CD4-positive, alpha-beta T cell treated with Interleukin-4 for 4 hours (primary cell): ENCODE data around the gene WDTC1.
"Not testable (repeated sequence)": the region's sequence is repeated elsewhere in the genome, so short reads cannot be mapped to it uniquely, and the experiment has no call there.

ENCODE experiments used
- DNase-seq: peaks from one replicate; pipeline ENCODE4 v3.0.0-alpha.2; 2020

Gene WDTC1

DNA sequence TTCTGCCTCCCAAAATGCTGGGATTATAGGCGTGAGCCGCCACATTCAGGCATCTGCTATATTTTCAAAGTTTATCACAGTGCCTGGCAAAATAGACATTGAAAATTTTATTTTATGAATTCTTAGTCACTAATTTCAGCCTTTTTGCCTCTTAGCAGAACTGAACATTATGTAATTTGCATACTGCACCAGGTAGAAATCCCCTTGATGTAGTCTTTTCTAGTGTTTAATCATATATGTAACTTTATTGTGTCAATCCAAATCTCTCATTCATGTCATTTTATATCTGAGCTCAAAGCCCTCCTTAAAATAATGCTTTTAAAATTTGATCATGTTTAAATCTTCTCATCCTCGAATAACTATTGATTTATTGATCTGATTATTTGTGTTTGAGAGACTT, 19.2 kb downstream of the WDTC1 start:
- DNase-seq, result no peak

GRCh38 chr1:27255136-27255535, 20.7 kb downstream of the WDTC1 start:
- DNase-seq, result no peak

- no peak for DNase-seq
Measured at GRCh38 chr1:27257155-27257554, 22.7 kb downstream of the WDTC1 start.

DNA sequence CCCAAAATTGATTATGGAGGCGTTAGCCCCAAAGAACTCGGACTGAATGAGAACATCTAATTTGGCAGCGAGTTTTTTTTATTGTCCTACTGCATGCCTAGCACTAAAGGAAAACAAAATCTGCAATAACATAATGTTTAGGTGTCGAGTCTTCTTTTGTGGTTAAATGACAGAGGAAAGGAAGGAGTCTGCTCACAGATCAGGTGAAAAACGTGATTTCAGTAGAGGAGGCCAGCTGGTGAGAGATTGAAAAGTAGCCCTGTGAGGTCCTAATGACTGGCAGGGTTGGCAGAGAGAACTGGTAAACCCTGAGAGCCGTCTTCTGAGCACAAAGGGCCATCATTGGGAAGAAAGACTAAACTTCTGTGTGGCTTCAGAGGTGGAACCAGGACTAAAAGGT, 24.2 kb downstream of the WDTC1 start:
- no peak for DNase-seq

DNA sequence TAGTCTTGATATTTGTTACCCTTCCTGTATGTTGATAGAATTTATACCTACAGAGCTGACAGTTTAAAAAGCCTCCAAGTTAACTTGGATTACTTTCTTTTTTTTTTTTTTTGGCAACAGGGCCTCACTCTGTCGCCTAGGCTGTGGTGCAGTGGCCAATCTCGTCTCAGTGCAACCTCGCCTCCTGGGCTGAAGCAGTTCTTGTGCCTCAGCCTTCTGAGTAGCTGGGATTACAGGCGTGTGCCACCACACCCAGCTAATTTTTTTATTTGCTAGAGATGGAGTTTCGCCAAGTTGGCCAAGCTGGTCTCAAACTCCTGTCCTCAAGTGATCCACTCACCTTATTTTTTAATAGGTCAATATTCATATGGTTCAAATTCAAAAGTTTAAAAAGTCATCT, 32.7 kb downstream of the WDTC1 start:
- no peak for DNase-seq

DNA sequence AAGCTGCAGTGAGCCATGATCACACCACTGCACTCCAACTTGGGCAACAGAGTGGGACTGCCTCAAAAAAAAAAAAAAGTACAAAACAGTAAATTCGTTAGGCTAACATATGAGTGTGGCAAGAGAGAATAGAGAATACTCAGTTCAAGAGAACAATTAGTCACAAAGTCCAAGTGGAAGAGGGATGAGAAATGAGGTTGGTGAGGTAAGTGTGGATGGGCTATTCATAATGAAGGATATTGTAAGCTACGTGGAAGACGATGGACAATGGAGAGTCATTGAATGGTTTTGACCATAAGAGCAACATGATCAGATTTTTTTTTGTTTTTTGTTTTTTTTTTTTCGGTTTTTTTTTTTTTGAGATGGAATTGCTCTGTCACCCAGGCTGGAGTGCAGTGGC, 34.8 kb downstream of the WDTC1 start:
- no peak for DNase-seq

DNA sequence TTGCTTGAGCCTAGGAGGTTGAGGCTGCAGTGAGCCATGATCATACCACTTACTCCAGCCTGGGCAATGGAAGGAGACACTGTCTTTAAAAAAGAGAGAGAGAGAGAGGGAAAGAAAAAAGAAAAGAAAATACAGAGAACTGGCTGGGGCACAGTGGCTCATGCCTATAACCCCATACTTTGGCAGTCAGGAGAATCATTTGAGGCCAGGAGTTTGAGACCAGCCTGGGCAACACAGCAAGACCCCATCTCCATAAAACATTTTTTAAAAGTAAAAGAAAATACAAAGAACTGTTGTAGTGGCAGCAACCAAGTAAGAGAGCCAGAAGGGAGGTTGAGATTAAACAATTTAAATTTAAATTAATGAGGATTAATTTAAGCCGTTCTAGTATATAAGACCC, 39.8 kb downstream of the WDTC1 start:
- DNase-seq, result no peak

GRCh38 chr1:27275696-27276095, 41.3 kb downstream of the WDTC1 start:
- DNase-seq, result no peak

- peak; percentile 83 for DNase-seq
Measured at GRCh38 chr1:27284425-27285273, 50.2 kb downstream of the WDTC1 start.

GRCh38 chr1:27285274-27285660, 50.8 kb downstream of the WDTC1 start:
- DNase-seq, result no peak

- not testable (repeated sequence) for DNase-seq
Measured at GRCh38 chr1:27285821-27286220, 51.4 kb downstream of the WDTC1 start.

- not testable (repeated sequence) for DNase-seq
Measured at GRCh38 chr1:27289125-27289524, 54.7 kb downstream of the WDTC1 start.

GRCh38 chr1:27290581-27290980, 56.1 kb downstream of the WDTC1 start:
- DNase-seq, result no peak

GRCh38 chr1:27292106-27292505, 57.7 kb downstream of the WDTC1 start:
- DNase-seq, result no peak

DNA sequence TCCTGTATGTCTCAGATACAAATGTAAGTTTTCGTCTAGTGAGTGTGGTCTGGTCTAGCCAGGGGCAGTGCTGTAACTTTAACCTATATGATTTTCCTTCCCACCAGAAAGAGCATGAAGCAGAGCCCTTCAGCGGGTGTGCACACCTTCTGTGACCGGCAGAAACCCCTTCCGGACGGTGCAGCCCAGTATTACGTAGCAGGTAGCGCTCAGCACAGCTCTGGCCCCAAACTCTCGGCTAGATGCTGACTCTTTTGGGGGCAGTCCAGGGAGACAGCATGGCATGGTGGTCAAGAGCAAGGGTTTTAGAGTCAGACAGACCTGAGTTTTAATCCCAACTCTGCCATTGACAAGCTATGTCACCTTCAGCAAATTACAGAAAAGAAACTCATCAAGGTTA, 59.5 kb downstream of the WDTC1 start:
- no peak for DNase-seq

- DNase-seq, result peak; percentile 43
Measured at GRCh38 chr1:27296773-27297291, 62.4 kb downstream of the WDTC1 start.

DNA sequence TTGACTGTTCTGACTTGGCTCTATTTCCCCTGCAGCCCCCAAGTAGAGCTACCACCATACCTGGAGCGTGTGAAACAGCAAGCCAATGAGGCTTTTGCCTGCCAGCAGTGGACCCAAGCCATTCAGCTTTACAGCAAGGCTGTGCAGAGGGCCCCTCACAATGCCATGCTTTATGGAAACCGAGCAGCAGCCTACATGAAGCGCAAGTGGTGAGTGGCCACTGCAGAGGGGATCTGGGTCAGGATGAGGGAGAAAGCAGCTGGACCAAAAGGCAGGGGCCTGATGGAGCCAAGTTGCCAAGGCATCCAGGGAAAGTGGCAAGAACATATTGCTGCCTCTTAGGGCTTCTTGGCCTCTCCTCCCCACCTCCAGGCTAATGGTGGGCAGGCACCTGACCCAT, 63.5 kb downstream of the WDTC1 start:
- DNase-seq, result no peak

DNA sequence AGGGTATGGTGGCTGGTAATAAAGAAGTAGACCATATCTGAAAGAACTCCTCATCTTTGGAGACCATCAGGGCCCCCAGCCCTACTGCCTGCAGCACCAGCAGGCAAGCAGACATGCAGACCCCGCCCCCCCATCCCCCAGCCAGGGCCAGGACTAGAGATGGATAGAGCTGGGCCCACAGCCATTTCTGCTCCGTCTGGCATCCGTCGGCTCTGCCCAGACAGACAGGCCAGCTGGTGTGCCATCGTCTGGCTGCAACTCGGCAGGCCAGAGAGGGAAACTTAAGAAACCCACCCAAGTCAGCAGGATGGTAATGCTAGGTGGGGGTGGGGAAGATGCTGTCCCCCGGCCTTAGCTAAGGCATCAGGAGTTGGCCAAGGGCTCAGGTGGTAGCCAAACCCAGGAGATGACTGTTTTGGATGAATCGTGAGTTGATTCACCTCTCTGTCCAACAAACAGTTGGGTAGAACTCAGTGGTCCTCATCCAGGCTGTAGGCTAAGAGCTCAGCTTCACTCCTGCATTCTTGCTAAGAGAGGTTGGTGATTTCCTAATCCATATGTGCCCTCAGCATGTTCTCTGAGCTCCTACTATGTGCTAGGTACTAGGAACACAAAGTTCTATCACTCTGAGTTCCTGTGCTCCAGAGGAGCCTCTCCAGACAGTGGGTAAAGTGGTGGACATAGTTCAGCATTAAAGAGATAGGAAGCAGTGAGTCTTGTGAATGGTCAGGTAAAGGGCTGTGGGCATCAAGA, 64.4 kb downstream of the WDTC1 start:
- DNase-seq, result no peak

DNA sequence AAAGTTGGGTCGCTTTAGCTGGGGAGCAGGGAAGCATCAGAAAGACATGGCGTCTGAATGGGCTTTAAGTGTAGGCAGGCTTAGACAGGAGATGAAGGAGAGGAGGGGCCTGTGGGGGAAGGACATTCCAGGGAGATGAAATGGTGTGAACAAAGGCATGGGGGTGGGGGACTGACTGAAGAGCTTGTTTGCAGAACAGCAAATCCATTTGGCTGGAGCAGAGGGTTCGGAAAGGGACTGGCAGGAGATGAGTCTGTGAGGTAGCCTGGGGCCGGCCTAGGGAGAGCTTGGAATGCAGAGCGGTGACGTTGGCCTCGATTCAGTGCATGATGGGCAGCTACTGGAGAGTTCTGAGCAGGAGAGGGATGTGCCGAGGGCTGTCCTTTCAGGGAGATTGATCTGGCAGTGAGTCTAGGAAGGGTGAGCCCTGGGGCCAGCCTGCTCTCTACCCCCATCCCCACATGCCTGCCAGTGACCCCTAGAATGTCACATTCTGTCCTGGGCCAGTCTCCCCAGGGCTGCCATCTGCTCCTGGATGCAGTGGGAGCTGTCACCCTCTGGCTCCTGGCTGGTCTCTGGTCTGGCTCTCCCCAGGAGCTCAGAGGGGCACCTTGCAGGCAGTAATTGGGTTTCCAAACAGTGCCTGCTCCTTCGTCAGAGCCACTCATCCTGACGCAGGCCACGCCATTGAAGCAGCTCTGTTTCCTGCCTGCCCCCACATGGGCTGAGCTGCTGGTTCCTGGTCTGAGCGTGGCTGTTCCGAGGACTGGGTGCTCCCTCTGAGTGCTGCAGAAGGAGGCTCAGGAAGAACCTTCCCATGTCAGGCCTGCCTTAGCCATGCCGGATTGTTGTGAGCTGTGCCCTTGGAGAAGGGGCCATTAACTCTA, 65.2 kb downstream of the WDTC1 start:
- DNase-seq, result no peak

DNA sequence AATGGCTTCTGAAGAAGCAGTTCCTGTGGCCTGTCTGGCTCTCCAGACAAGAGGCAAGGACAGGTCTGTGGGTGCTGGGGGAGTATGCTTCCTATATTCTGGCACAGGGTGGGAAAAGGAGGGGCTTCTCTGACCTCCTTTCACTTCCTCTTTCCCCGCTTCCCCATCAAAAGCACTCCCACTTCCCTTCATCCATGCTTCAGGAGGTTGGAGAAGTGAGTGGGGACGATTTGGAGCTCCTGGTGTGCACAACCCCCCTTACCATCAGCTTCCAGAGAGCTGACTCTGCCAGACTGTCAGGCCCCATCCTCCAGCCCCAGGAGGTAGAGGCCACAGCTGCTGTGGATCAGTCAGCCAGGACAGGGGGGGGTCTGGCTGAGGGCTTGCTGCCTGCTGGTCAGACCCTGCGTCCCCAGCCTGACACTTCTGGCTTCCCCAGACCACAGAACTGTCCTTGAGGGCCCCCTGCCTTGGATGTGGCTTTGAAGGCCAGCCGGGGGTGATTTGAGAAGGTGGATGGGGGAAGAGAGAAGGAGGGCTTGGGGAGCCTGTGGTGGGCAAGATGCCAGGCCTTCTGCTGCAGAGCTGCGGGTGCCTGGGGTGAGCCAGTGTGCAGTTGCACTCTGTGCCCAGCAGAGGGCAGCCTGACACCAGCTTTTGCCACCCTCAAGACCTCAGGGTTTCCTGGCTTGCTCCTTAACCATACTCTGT, 66.1 kb downstream of the WDTC1 start:
- DNase-seq, result peak; percentile 77

DNA sequence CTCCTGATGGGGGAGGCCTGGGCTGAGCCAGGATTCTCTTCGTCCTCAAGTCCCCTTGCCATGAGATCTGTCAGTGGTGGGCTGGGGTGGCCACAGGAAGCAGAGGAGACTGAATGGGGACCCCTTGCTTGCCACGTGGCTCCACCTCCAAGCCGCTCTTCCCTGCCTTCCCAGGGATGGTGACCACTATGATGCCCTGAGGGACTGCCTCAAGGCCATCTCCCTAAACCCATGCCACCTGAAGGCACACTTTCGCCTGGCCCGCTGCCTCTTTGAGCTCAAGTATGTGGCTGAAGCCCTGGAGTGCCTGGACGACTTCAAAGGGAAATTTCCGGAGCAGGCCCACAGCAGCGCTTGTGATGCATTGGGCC, 66.6 kb downstream of the WDTC1 start:
- DNase-seq, result no peak

DNA sequence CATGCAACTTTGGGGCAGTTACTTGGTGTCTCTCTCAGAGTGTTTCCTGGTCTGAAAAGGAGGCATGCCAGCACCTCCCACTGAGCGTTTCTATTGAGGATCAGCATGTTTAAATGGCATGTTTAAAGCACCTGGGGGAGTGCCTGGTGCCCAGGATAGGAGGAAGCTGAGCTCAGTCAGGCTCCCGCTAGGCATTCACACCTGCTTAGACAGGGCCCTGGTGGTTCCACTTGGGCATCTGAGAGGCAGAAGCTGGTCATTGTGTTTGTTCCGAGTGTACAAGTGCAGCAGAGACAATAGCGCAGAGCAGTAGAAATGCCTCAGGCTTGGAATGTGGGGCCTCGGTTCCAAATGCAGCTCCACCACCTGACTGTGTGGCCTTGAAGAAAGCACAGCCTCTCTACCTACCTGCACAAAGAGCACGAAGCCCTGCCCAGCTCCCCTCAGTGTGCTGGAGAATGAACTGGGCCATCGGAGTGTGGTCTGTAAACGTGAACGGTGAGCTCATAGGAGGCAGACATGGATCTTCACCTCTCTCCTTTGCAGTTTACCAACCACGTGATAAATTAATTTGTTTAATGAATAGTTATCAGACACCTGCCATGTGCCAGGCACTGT, 67.3 kb downstream of the WDTC1 start:
- no peak for DNase-seq
